Gastrocnemius medialis (tissue), 4 donors: ENCODE data around the gene ZSCAN12. TPM values are rescaled to one million over a fixed set of nuclear protein-coding genes. Genes with fewer than 3 reads are reported as not detected.

Experiments used
- ATAC-seq, 2 donors: fragments of 150-250 bp; one replicate each; pipeline ENCODE4 v1.9.1; 2016
- DNase-seq, 2 donors: peaks; one replicate each; pipeline ENCODE4 v3.0.0-alpha.2; 2019
- H3K27ac ChIP-seq, 4 donors: fragments of 200-600 bp; sonication (generic); 1 replicate in 1 of 4; 2 replicates in 3 of 4; pipeline ENCODE4 v1.5.1; 2016 to 2018; ENCODE audit warnings: mild to moderate bottlenecking in 2 of 4, moderate library complexity in 1 of 4
- H3K27me3 ChIP-seq, 3 donors: fragments of 200-600 bp; sonication (generic) in 2 of 3; 1 replicate in 1 of 3; 2 replicates in 2 of 3; pipeline versions ENCODE4 v1.5.1 to v1.6.0; 2016 to 2019; ENCODE audit warnings: mild to moderate bottlenecking in 1 of 3, moderate library complexity in 1 of 3
- H3K36me3 ChIP-seq, 2 donors: fragments of 200-600 bp; sonication (generic) in 1 of 2; one replicate each; pipeline ENCODE4 v1.5.1; 2017 to 2018
- H3K4me1 ChIP-seq, 2 donors: fragments of 200-600 bp; sonication (generic) in 1 of 2; one replicate each; pipeline ENCODE4 v1.5.1; 2016 to 2017; ENCODE audit warnings: mild to moderate bottlenecking in 2 of 2
- H3K4me3 ChIP-seq, 4 donors: fragments of 200-600 bp; sonication (generic) in 3 of 4; 1 replicate in 1 of 4; 2 replicates in 3 of 4; pipeline ENCODE4 v1.5.1; 2016 to 2019; ENCODE audit warnings: mild to moderate bottlenecking in 2 of 4
- H3K9me3 ChIP-seq, 3 donors: fragments of 200-600 bp; sonication (generic) in 2 of 3; 1 replicate in 1 of 3; 2 replicates in 2 of 3; pipeline ENCODE4 v1.5.1; 2016 to 2019
- CTCF ChIP-seq, 5 experiments: fragments of 450-650 bp in 3 of 5; fragments of 200-600 bp in 2 of 5; sonication (generic) in 2 of 5; IDR thresholded peaks in 4 of 5; conservative IDR thresholded peaks in 1 of 5; 1 replicate in 4 of 5; 2 replicates in 1 of 5; pipeline ENCODE4 v1.5.1; 2016 to 2019; ENCODE audit warnings: antibody characterized with exemption in 5 of 5, mild to moderate bottlenecking in 3 of 5, moderate library complexity in 3 of 5
- POLR2A ChIP-seq, 2 donors: fragments of 450-650 bp; IDR thresholded peaks; one replicate each; pipeline ENCODE4 v1.6.1; 2017; ENCODE audit warnings: antibody characterized with exemption in 2 of 2, mild to moderate bottlenecking in 2 of 2, moderate library complexity in 2 of 2
- in situ Hi-C, 4 donors: fragments of 200-750 bp; cut with MboI; loops; one replicate each; pipeline versions ENCODE4 v1.15.0 to v1.8.0; 2017; ENCODE audit warnings: low sequenced_read_pairs in 4 of 4
- intact Hi-C: fragments of 100-400 bp; cut with DNase I; formaldehyde crosslinking; loops from one replicate; pipeline ENCODE4 v1.15.1; 2023; ENCODE audit warnings: low total_unique reads
- total RNA-seq, 4 donors: library from RNA; depleted of rRNA; stranded (reverse); fragments of >200 nt; gene quantifications; one replicate each; pipeline versions ENCODE4 v1.1.0 to v1.2.3, GENCODE V29; 2016

Gene ZSCAN12
- total RNA-seq, 4 donors from 2014 or later: 0.42 to 1.9 (median 0.63) TPM

- in situ Hi-C loops (loop anchor here (10.0 to 25.0 kb wide), 3 partner anchors 92 to 1194 kb away; partner anchors contain the start of gene ZSCAN26 (in 3 of the 4)), intact Hi-C loops (loop anchor here (1.0 to 10.0 kb wide), 5 partner anchors 90 to 1222 kb away; partner anchors contain the start of genes ZKSCAN4, ZNF165 and ZSCAN26)
- DNase-seq (no peak), ATAC-seq (no peak)
- Histone ChIP-seq H3K36me3 (peaks cover 0 to 22% of the 10 kb centered on the region in 2 donors), H3K27ac (peak overlapping the region in 2 of 4 donors; percentile 82 to 83), H3K9me3 (no peaks in the 10 kb centered on the region), H3K4me3 (no peak overlapping the region), H3K27me3 (no peaks in the 10 kb centered on the region), H3K4me1 (peaks cover 20 to 40% of the 10 kb centered on the region in 2 donors)
- TF ChIP-seq POLR2A (IDR thresholded peaks at IDR 0.05) (no peak), CTCF (IDR thresholded peaks at IDR 0.05 in 4 of 5, conservative IDR thresholded peaks at IDR 0.05 in 1 of 5) (no peak)
Measured at GRCh38 chr6:28356666-28357020, 42.9 kb downstream of the ZSCAN12 start.

GRCh38 chr6:28355743-28356665, 43.5 kb downstream of the ZSCAN12 start:
- intact Hi-C loops: loop anchor here (1.0 to 10.0 kb wide), 8 partner anchors 21 to 1221 kb away; partner anchors contain the start of genes ZKSCAN4, ZNF165 and ZSCAN26
- in situ Hi-C loops: loop anchor here (10.0 to 25.0 kb wide), 3 partner anchors 91 to 1194 kb away; partner anchors contain the start of gene ZSCAN26 (in 3 of the 4)

GRCh38 chr6:28354688-28355554, 44.6 kb downstream of the ZSCAN12 start:
- in situ Hi-C loops: loop anchor here (10.0 to 25.0 kb wide), 3 partner anchors 90 to 1193 kb away; partner anchors contain the start of gene ZSCAN26 (in 3 of the 4)
- H3K4me1 ChIP-seq: peaks cover 33 to 54% of the 10 kb centered on the region in 2 donors

More at GRCh38 chr6:28355743-28356665, 43.5 kb downstream of the ZSCAN12 start:
- H3K4me1 ChIP-seq: peaks cover 27 to 44% of the 10 kb centered on the region in 2 donors
- DNase-seq (peak; percentile 63 to 65), ATAC-seq (peak; percentile 93 to 95)
- TF ChIP-seq CTCF (IDR thresholded peaks at IDR 0.05 in 4 of 5, conservative IDR thresholded peaks at IDR 0.05 in 1 of 5): peak; percentile 79 to 91 (median 88)
- TF ChIP-seq POLR2A (IDR thresholded peaks at IDR 0.05): no peak
- H3K9me3 ChIP-seq: no peaks in the 10 kb centered on the region
- peak overlapping the region; percentile 60 to 75 (median 74) for H3K4me3 ChIP-seq
- peak overlapping the region; percentile 76 to 83 (median 82) for H3K27ac ChIP-seq
- H3K36me3 ChIP-seq: peaks cover 0 to 15% of the 10 kb centered on the region in 2 donors
- no peaks in the 10 kb centered on the region for H3K27me3 ChIP-seq

More at GRCh38 chr6:28354688-28355554, 44.6 kb downstream of the ZSCAN12 start:
- H3K9me3 ChIP-seq: no peaks in the 10 kb centered on the region
- TF ChIP-seq POLR2A (IDR thresholded peaks at IDR 0.05): no peak
- TF ChIP-seq CTCF (IDR thresholded peaks at IDR 0.05 in 4 of 5, conservative IDR thresholded peaks at IDR 0.05 in 1 of 5): no peak
- intact Hi-C loops: loop anchor here (2.0 to 10.0 kb wide), 5 partner anchors 20 to 1220 kb away; a partner anchor contains a TSS
- H3K27me3 ChIP-seq: no peaks in the 10 kb centered on the region
- peaks cover 0 to 5% of the 10 kb centered on the region in 2 donors for H3K36me3 ChIP-seq
- peak in 1 of 2 donors; percentile 16 for DNase-seq
- ATAC-seq: no peak
- peak overlapping the region in 3 of 4 donors; percentile 72 to 75 (median 75) for H3K4me3 ChIP-seq
- H3K27ac ChIP-seq: peak overlapping the region; percentile 76 to 83 (median 82)
